Glutamatergic neuron (in vitro differentiated cells): Measurements from ENCODE around the gene DDX10. TPM values are rescaled to one million over a fixed set of nuclear protein-coding genes. Genes with fewer than 3 reads are reported as not detected.
"Not testable (repeated sequence)": the region's sequence is repeated elsewhere in the genome, so short reads cannot be mapped to it uniquely, and the experiment has no call there.

Experiments
- DNase-seq: peaks from one replicate; pipeline ENCODE4 v3.0.0; 2022
- H3K27ac Mint-ChIP-seq: one replicate; pipeline ENCODE4 v1.8.0; 2020; ENCODE audit warnings: mild to moderate bottlenecking, mixed read lengths, inconsistent platforms; ENCODE audit not compliant: unreplicated experiment
- H3K27me3 Mint-ChIP-seq: one replicate; pipeline ENCODE4 v1.8.0; 2020; ENCODE audit warnings: mild to moderate bottlenecking, moderate library complexity, mixed read lengths, inconsistent platforms; ENCODE audit not compliant: unreplicated experiment
- H3K36me3 Mint-ChIP-seq: one replicate; pipeline ENCODE4 v1.8.0; 2020; ENCODE audit warnings: mild to moderate bottlenecking, mixed read lengths, inconsistent platforms; ENCODE audit not compliant: unreplicated experiment
- H3K4me1 Mint-ChIP-seq: one replicate; pipeline ENCODE4 v1.8.0; 2020; ENCODE audit warnings: mild to moderate bottlenecking, low read depth, mixed read lengths, inconsistent platforms; ENCODE audit not compliant: unreplicated experiment
- H3K4me3 Mint-ChIP-seq: one replicate; pipeline ENCODE4 v1.8.0; 2020; ENCODE audit warnings: mild to moderate bottlenecking, mixed read lengths, inconsistent platforms; ENCODE audit not compliant: unreplicated experiment
- H3K9me3 Mint-ChIP-seq: one replicate; pipeline ENCODE4 v1.8.0; 2020; ENCODE audit warnings: mild to moderate bottlenecking, moderate library complexity, mixed read lengths, inconsistent platforms; ENCODE audit not compliant: unreplicated experiment
- CTCF ChIP-seq: fragments of 200-600 bp; sonication (generic); IDR thresholded peaks from one replicate; pipeline ENCODE4 v1.5.0; 2021; ENCODE audit not compliant: partially characterized antibody, unreplicated experiment
- total RNA-seq: library from RNA; stranded (reverse); fragmentation: NEBNext Ultra II Directional; extraction: Animal tissue kit (Norgen Biotek cat#: 25700); gene quantifications from one replicate; pipeline ENCODE4 v1.2.1, GENCODE V29; 2021; ENCODE audit not compliant: unreplicated experiment

Gene DDX10
- total RNA-seq, 1 donor from 2014 or later = 18.8 TPM

GRCh38 chr11:108734283-108734682 is 69.4 kb downstream of the DDX10 start:
- H3K4me1 Mint-ChIP-seq = peaks cover 3% of the 10 kb centered on the region
- H3K9me3 Mint-ChIP-seq = peaks cover 2% of the 10 kb centered on the region
- no peak overlapping the region for H3K27ac Mint-ChIP-seq
- TF ChIP-seq CTCF = no peak
- H3K27me3 Mint-ChIP-seq = peaks cover 2% of the 10 kb centered on the region
- no peaks in the 10 kb centered on the region for H3K36me3 Mint-ChIP-seq
- H3K4me3 Mint-ChIP-seq = no peak overlapping the region
- DNase-seq = no peak

- peaks cover 3% of the 10 kb centered on the region for H3K4me1 Mint-ChIP-seq
- no peak for DNase-seq
- peaks cover 1% of the 10 kb centered on the region for H3K36me3 Mint-ChIP-seq
- no peak overlapping the region for H3K4me3 Mint-ChIP-seq
- H3K27me3 Mint-ChIP-seq = peaks cover 2% of the 10 kb centered on the region
- H3K27ac Mint-ChIP-seq = no peak overlapping the region
- peak; percentile 54 for TF ChIP-seq CTCF
- H3K9me3 Mint-ChIP-seq = peaks cover 2% of the 10 kb centered on the region
These were observed 70.2 kb downstream of the DDX10 start for GRCh38 chr11:108734956-108735559.

GRCh38 chr11:108740132-108740531 is 75.3 kb downstream of the DDX10 start:
- H3K27me3 Mint-ChIP-seq, H3K4me1 Mint-ChIP-seq, H3K9me3 Mint-ChIP-seq, DNase-seq, H3K27ac Mint-ChIP-seq, H3K4me3 Mint-ChIP-seq: not testable (repeated sequence)
- peaks cover 19% of the 10 kb centered on the region for H3K36me3 Mint-ChIP-seq

- TF ChIP-seq CTCF = no peak
- no peaks in the 10 kb centered on the region for H3K4me1 Mint-ChIP-seq
These were observed 79.0 kb downstream of the DDX10 start for GRCh38 chr11:108743851-108744250.

DNA sequence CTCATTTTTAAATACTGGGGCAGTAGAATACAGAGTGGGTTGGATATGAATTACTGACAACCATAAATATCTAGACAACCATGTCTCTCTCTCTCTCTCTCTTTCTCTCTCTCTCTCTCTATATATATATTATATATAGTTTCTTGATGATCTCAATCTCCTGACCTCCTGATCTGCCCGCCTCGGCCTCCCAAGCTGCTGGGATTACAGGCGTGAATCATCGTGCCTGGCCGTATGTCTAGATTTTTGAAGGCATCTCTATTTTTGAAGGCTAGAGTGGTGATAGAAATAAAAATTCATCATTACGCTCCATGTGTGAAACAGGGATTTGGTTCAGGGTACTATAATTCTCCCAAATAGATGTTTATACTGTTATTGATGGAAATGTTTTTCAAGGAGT is 84.1 kb downstream of the DDX10 start:
- no peak for DNase-seq
- Mint-ChIP-seq H3K27ac (no peak overlapping the region), H3K27me3 (no peaks in the 10 kb centered on the region), H3K4me1 (peaks cover 6% of the 10 kb centered on the region), H3K4me3 (no peak overlapping the region), H3K36me3 (no peaks in the 10 kb centered on the region), H3K9me3 (no peaks in the 10 kb centered on the region)
- no peak for TF ChIP-seq CTCF

More at GRCh38 chr11:108743851-108744250, 79.0 kb downstream of the DDX10 start:
- H3K27me3 Mint-ChIP-seq = no peaks in the 10 kb centered on the region
- H3K4me3 Mint-ChIP-seq = no peak overlapping the region
- no peak overlapping the region for H3K27ac Mint-ChIP-seq
- H3K9me3 Mint-ChIP-seq = no peaks in the 10 kb centered on the region
- peaks cover 19% of the 10 kb centered on the region for H3K36me3 Mint-ChIP-seq
- no peak for DNase-seq
